GM12875 (cell line): Measurements from ENCODE around the gene CD68.

Experiments used
- H3K4me3 ChIP-seq: one replicate; pipeline ENCODE4 v1.5.1; 2011; ENCODE audit warnings: low read depth, low read length, control low read depth
- CTCF ChIP-seq: IDR thresholded peaks from 2 replicates; pipeline ENCODE4 v1.5.1; 2011; ENCODE audit warnings: low read depth, mild to moderate bottlenecking, control low read depth, inconsistent platforms, low read length, moderate library complexity, borderline replicate concordance; ENCODE audit not compliant: insufficient read depth

The CD68 gene

DNA sequence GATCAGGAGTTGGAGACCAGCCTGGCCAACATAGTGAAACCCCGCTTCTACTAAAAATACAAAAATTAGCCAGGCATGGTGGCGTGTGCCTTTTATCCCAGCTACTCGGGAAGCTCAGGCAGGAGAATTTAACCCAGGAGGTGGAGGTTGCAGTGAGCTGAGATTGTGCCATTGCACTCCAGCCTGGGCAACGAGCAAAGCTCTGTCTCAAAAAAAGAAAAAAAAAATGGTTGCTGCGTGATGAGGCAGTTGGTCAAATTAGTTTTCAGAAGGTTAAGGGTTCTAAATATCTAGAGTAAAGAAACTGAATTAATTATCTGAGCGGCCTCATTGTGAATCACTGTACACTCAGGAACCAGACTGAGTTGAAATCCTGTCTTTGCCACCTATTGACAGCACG lies 3.5 kb upstream of the CD68 start:
- TF ChIP-seq CTCF, result no peak
- H3K4me3 ChIP-seq, result no peak overlapping the region

DNA sequence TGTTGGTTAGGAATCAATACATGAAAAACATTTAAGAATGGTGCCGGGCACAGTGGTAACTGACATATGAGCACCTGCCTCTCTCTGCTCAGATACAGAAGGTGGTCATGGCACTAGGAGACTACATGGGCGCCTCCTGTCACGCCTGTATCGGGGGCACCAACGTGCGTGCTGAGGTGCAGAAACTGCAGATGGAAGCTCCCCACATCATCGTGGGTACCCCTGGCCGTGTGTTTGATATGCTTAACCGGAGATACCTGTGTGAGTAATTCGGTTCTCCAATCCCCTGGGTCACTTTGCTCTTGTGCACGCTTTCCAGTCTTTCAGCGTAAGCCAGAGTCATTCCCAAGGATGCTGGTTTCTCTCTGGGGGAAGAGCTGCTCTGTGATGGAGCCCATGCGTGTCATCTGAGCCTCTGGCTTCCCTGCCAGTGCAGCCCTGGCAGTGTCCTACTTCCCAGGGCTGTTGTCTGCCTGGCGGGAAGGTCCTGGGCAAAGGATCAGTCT lies 3.0 kb upstream of the CD68 start:
- H3K4me3 ChIP-seq, result no peak overlapping the region
- TF ChIP-seq CTCF, result no peak

- no peak for TF ChIP-seq CTCF
- no peak overlapping the region for H3K4me3 ChIP-seq
Measured at GRCh38 chr17:7577327-7578199, 1.9 kb upstream of the CD68 start.

- TF ChIP-seq CTCF, result no peak
- H3K4me3 ChIP-seq, result no peak overlapping the region
Measured at GRCh38 chr17:7579834-7580603, 581 bp downstream of the CD68 start.

DNA sequence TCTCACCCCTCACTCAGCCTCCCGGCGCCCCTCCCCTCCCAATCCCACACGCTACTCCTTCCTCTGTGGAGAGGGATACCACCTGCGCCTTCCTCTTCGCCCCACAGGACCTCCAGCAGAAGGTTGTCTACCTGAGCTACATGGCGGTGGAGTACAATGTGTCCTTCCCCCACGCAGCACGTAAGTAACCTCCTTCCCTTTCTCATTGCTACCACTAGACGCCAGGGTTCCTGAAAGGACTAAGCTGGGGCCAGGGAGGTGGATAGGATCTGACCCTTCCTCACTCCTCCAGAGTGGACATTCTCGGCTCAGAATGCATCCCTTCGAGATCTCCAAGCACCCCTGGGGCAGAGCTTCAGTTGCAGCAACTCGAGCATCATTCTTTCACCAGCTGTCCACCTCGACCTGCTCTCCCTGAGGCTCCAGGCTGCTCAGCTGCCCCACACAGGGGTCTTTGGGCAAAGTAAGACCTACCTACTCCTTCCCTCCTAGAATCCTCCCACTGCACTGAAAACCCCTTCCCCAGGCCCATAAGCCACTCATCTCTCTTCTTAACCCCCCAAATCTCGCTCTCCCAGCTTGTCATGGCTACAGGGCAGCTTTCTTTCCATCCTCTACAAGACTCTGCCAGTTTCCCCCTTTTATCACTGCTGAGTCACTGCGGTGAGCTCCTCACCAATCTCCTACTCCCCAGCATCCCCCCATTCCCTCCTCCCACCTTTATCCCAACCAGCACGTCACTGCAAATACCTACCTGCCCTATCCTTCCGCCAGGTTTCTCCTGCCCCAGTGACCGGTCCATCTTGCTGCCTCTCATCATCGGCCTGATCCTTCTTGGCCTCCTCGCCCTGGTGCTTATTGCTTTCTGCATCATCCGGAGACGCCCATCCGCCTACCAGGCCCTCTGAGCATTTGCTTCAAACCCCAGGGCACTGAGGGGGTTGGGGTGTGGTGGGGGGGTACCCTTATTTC lies 1.5 kb downstream of the CD68 start:
- no peak for TF ChIP-seq CTCF
- H3K4me3 ChIP-seq, result no peak overlapping the region

DNA sequence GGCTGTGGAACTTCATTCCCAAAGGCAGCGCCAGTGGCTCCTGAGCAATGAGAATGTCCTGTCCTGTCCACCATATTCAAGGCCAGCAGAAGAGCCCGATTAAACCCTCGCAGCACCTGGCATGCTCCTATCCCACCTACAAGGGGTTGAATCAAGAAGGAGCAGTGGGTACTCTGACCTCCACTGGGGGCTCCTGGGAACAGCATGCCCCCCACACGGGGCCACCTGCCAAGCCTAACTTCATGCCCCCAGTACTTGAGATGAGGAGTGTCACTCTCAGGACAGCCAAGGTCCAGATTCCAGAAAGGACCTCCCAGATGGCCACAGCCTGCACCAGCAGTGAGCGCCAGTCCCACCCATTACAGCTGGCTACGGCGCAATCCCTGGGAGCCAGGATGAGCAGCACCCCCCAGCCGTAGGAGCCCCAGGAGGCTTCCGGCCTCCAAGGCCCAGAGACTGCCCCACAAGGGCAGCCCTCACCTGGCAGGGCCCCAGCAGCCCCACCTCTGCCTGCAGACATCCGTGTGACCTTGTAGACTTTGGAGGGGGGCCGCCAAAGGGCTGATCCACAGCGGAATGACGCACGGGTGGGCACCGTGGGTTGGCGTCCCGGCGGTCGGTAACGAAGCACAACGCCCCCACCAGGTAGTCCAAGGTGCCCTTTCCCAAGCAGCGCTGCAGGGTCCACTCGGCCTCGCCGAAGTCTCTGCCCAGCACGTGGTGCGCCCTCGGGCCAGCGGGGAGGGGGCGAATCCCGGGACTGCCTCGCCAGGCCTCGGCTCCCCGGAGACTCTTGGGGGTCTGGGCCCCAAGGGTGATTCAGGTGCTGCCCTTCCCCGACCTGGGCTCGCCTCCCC lies 3.2 kb downstream of the CD68 start:
- peak overlapping the region; percentile 70 for H3K4me3 ChIP-seq
- TF ChIP-seq CTCF, result no peak
